SH-SY5Y (cell line): Measurements from ENCODE around the gene KRABD2.

Experiments used
- GATA2 ChIP-seq: IDR thresholded peaks from 2 replicates; pipeline ENCODE4 v1.6.1; 2011; ENCODE audit warnings: mild to moderate bottlenecking, low read depth, low read length
- GATA3 ChIP-seq: IDR thresholded peaks from 2 replicates; pipeline ENCODE4 v1.6.1; 2011; ENCODE audit warnings: low read depth, mild to moderate bottlenecking, low read length, moderate library complexity

- no peak for TF ChIP-seq GATA2
- TF ChIP-seq GATA3 = no peak
Observed at GRCh38 chr17:8406174-8406573, 29.7 kb upstream of the KRABD2 start.
